HG02588 (cell line): Measurements from ENCODE around the gene CD109.

Experiments used
- ATAC-seq: cut with Tn5 transposase; IDR thresholded peaks from one replicate; pipeline ENCODE4 v1.9.1; 2021; ENCODE audit warnings: mild to moderate bottlenecking, moderate library complexity; ENCODE audit not compliant: unreplicated experiment

The CD109 gene

GRCh38 chr6:73724389-73724788, 28.4 kb downstream of the CD109 start:
- ATAC-seq = no peak

GRCh38 chr6:73725192-73725591, 29.2 kb downstream of the CD109 start:
- peak; percentile 40 for ATAC-seq

- no peak for ATAC-seq
Observed at GRCh38 chr6:73727114-73727513, 31.1 kb downstream of the CD109 start.

GRCh38 chr6:73728548-73729205, 32.7 kb downstream of the CD109 start:
- ATAC-seq = peak; percentile 56

- ATAC-seq = no peak
Observed at GRCh38 chr6:73731285-73731684, 35.3 kb downstream of the CD109 start.

GRCh38 chr6:73732845-73733675, 37.1 kb downstream of the CD109 start:
- peak; percentile 71 for ATAC-seq

GRCh38 chr6:73733791-73734190, 37.8 kb downstream of the CD109 start:
- no peak for ATAC-seq

GRCh38 chr6:73734832-73735453, 38.9 kb downstream of the CD109 start:
- no peak for ATAC-seq

GRCh38 chr6:73738367-73739028, 42.5 kb downstream of the CD109 start:
- ATAC-seq = no peak

- ATAC-seq = peak; percentile 83
Observed at GRCh38 chr6:73739096-73739495, 43.1 kb downstream of the CD109 start.

GRCh38 chr6:73742433-73742832, 46.4 kb downstream of the CD109 start:
- ATAC-seq = no peak

- no peak for ATAC-seq
Observed at GRCh38 chr6:73743081-73743480, 47.1 kb downstream of the CD109 start.

- ATAC-seq = no peak
Observed at GRCh38 chr6:73743556-73743955, 47.6 kb downstream of the CD109 start.

- no peak for ATAC-seq
Observed at GRCh38 chr6:73746787-73747186, 50.8 kb downstream of the CD109 start.

GRCh38 chr6:73747289-73747688, 51.3 kb downstream of the CD109 start:
- ATAC-seq = peak; percentile 99

GRCh38 chr6:73752943-73753342, 56.9 kb downstream of the CD109 start:
- ATAC-seq = no peak

- no peak for ATAC-seq
Observed at GRCh38 chr6:73766040-73766439, 70.0 kb downstream of the CD109 start.

GRCh38 chr6:73768558-73768957, 72.6 kb downstream of the CD109 start:
- no peak for ATAC-seq

- no peak for ATAC-seq
Observed at GRCh38 chr6:73769976-73770375, 74.0 kb downstream of the CD109 start.

GRCh38 chr6:73774311-73774774, 78.3 kb downstream of the CD109 start:
- no peak for ATAC-seq

- no peak for ATAC-seq
Observed at GRCh38 chr6:73779943-73780342, 83.9 kb downstream of the CD109 start.
